OCI-LY3 (cell line): ENCODE measurements around the gene PACSIN2.

Source experiments
- CTCF ChIP-seq: fragments of 200-600, 300-600 bp; sonication (generic); IDR thresholded peaks from 2 replicates; pipeline ENCODE4 v1.5.1; 2014; ENCODE audit warnings: antibody characterized with exemption, low read length, low read depth
- EZH2phosphoT487 ChIP-seq: fragments of 200-600 bp; shearing (Covaris generic); IDR thresholded peaks from 2 replicates; pipeline ENCODE4 v1.6.1; 2018; ENCODE audit warnings: antibody characterized with exemption, mixed run types, low read depth

GRCh38 chr22:42966497-42966896 is 48.5 kb downstream of the PACSIN2 start:
- TF ChIP-seq EZH2phosphoT487 (no peak), CTCF (no peak)
